ES-I3 (cell line): Measurements from ENCODE around the gene MRPL46.
"Not testable (repeated sequence)": the region's sequence is repeated elsewhere in the genome, so short reads cannot be mapped to it uniquely, and the experiment has no call there.

ENCODE experiments used
- H3K36me3 ChIP-seq: 2 replicates; pipeline ENCODE4 v1.6.1; 2013; ENCODE audit warnings: mild to moderate bottlenecking, low read length, control low read depth, moderate library complexity; ENCODE audit not compliant: insufficient read depth
- H3K4me1 ChIP-seq: 2 replicates; pipeline ENCODE4 v1.6.1; 2013; ENCODE audit warnings: mild to moderate bottlenecking, control low read depth, low read length; ENCODE audit not compliant: insufficient read depth
- H3K9ac ChIP-seq: 2 replicates; pipeline ENCODE4 v1.6.1; 2013; ENCODE audit warnings: low read depth, mild to moderate bottlenecking, low read length, moderate library complexity
- H3K9me3 ChIP-seq: 2 replicates; pipeline ENCODE4 v1.6.1; 2013; ENCODE audit warnings: mild to moderate bottlenecking, low read length, moderate library complexity; ENCODE audit not compliant: control insufficient read depth, insufficient read depth

Gene MRPL46

DNA sequence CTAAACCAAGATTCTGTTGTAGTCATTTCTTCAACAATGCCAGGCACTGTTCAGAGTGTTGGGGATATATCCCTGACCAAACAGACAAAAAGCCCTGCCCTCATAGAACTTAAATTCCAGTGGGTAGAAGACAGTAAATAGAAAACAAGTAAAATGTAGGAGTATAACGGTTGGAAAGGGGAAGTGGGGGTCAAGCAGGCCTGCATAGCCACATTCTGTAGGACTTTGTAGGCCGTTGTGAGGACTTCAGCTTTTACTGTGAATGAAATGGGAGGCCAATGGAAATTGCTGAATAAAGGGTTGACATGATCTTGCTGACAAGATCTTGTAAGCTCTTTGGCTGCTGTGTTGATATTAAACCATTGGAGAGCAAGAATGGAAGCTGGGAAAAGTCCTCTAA, 2.1 kb upstream of the MRPL46 start:
- H3K36me3 ChIP-seq = peaks cover 5% of the 10 kb centered on the region
- no peaks in the 10 kb centered on the region for H3K9me3 ChIP-seq
- H3K9ac ChIP-seq = no peak overlapping the region
- H3K4me1 ChIP-seq = no peaks in the 10 kb centered on the region

DNA sequence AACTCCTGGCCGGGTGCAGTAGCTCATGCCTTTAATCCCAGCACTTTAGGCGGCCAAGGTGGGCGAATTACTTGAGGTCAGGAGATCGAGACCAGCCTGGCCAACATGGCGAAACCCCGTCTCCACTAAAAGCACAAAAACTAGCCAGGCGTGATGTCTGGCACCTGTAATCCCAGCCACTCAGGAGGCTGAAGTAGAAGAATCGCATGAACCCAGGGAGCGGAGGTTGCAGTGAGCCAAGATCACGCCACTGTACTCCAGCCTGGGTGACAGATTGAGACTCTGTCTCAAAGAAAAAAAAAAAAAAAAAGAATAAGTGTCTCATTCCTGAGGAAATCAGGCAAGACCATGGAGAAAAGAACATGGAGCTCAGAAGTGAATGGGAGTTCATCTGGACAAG, 1.5 kb upstream of the MRPL46 start:
- H3K36me3 ChIP-seq = peaks cover 11% of the 10 kb centered on the region
- not testable (repeated sequence) for H3K9ac ChIP-seq, H3K9me3 ChIP-seq, H3K4me1 ChIP-seq

DNA sequence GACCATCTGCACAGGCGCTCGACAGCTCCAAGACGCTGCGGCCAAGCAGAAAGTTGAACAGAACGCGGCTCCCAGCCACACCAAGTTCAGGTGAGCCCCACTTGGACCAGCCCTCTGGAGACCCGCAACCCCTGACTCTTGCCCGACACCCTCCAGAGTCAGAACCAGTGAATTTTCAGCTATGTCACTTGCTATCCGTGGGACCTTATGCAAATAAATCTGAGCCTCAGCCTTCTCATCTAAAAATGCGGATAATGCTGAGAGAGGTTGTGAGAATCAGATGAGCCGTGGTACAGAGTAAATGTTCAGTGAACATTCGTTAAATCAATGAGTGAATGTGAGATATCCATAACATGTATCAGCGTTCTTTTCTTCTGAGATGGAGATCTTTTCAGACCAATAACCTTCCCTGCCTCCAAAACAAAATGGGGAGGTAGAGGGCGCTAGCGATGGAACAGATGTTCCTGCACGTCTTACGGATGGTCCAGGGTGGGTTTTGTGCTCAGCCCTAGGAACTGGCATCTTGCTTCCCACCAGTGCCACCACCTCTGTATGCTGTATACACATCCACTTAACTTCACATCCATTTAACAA, 844 bp upstream of the MRPL46 start:
- Histone ChIP-seq H3K4me1 (no peaks in the 10 kb centered on the region), H3K36me3 (peaks cover 16% of the 10 kb centered on the region), H3K9ac (peak overlapping the region; percentile 74), H3K9me3 (no peaks in the 10 kb centered on the region)

DNA sequence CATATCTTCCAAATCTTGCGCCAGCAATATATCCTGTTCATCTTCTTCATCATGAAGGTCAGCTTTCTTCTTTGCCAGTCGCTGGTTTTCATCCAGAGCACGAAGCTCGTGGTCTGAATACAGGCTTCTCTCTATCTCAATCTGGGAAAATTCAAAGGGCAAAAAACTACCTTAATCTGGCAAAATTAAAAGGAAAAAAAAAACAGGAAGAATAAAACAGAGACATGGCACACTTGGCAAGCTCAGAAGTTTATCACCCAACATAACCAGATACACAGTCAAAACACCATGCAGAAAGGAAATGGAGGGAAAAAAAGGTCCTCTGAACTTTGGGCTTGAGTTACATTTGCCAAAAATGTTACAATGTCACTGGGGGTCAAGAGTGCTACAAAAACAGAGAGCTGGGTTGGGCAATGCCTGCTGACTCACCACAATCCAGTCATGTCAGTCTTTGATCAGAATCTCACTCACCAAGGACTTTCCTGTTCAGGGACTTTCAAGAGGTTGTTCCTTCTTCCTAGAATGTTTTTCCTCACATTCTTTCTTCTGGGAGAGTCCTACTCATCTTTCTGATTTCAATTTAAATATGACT, 1.5 kb downstream of the MRPL46 start:
- H3K36me3 ChIP-seq = peaks cover 22% of the 10 kb centered on the region
- no peak overlapping the region for H3K9ac ChIP-seq
- no peaks in the 10 kb centered on the region for H3K4me1 ChIP-seq
- H3K9me3 ChIP-seq = no peaks in the 10 kb centered on the region

DNA sequence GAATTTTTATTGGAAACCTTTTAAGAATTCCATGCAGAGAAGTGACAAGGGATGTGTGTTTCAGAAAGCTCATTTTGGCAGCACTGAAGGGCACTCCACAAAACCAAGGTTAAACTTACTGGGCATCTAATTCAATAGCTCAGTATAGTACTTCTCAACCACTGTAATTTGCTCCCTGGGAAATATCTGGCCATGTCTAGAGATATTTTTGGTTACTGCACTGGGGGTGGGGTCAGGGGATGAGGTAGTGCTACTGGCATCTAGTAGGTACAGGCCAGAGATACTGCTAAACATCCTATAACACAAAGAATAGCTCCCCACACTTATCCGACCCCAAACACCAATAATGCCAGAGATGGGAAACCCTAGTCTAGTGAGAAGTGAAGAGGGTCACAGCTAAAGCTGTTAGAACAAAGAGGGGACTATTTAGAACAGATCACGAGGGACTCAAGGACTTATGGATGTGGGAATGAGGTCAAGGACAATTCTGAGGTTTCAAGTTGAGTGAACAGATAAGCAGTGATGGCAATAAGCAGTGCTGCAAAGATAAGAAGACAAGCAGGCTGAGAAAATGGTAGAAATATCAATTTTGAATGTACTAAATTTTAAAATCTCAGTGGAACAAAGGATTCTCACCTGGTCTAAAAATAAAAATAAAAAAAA, 3.2 kb downstream of the MRPL46 start:
- Histone ChIP-seq H3K36me3 (peaks cover 32% of the 10 kb centered on the region), H3K9ac (no peak overlapping the region), H3K4me1 (no peaks in the 10 kb centered on the region), H3K9me3 (no peaks in the 10 kb centered on the region)

DNA sequence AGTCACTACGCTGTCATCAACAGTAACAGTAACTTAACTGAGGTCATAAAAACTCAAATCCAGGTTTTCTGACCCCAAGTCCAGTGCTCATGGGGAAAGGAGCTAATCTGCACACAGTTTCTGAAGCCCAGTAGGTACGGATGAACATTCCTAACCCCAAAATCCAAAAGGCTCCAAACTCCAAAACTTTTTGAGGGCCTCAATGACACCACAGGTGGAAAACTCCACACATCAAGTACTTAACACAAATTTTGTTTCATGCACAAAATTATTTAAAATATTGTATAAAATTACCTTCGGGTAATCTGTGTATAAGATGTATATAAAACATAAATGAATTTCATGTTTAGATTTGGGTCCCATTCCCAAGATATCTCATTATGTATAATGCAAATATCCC, 10.5 kb downstream of the MRPL46 start:
- Histone ChIP-seq H3K9me3 (no peaks in the 10 kb centered on the region; the same call in 1 of the 2 replicates), H3K36me3 (peaks cover 10% of the 10 kb centered on the region), H3K9ac (no peak overlapping the region), H3K4me1 (0 out of 2 replicates have a peak, but pooled peaks cover 4% of the 10 kb centered on the region)

DNA sequence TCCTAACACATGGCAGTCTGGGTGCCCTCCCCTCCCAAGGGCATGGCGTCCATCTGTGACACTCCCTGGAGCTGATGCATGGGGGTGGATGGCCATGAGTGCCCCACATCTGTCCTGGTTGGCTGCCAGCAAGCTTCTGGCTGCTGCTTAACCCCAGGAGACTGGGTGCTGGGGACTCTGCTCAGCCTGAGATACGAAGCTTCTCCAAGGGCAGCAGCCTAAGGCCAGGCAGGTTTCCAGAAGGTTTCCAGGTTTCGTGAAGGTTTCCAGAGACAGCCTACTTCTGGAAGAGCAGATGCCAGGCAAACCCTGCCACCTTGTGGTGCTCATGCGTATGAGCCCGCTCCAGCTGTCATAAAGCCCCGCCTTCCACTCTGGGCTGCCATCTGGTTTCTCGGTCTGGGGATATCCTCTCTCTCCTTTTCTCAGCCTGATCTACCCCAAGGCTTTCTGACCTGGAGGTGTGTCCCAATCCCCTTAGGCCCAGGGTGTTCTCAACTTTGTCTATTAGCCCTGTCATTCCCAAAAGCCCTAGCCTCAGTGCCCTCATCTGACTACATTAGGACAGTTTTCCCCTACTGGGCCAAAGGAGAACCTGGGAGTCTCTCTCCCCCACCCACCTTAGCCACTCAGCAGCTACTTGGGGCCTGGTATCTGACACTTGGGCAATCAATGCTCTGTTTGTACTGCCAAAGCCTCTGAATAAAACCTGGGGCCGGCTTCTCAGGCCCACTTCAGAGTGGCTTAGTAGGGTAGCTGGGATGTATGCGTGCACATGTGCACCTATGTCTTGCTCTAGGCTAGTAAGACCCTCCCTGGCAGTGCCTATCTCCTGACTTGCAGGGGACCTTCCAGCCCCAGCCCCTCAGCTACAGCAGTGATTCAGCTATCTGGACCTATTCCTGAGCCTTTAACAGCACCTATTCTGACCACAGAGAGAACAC, 12.0 kb downstream of the MRPL46 start:
- Histone ChIP-seq H3K9ac (no peak overlapping the region), H3K36me3 (peaks cover 10% of the 10 kb centered on the region), H3K4me1 (0 out of 2 replicates have a peak, but pooled peaks cover 4% of the 10 kb centered on the region), H3K9me3 (no peaks in the 10 kb centered on the region; the same call in 1 of the 2 replicates)

DNA sequence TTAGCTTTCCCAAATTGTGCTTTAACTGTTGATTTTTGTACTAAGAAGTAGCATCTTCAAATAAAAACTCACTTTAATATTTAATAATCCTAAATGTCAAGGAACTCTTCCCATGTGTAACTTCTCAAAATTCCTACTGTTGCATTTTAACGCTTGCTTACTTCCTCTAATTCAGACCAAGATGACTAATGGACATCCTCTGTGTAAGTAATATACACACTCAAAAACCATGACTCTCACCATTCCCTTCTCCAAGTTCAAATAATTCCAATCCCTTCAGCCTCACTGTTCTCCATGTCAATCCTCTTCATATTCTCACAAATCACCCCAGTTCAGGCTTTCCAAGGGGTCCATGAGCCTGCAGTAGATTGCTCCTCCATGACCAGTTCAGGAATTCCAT, 13.0 kb downstream of the MRPL46 start:
- peaks cover 1% of the 10 kb centered on the region for H3K36me3 ChIP-seq
- no peaks in the 10 kb centered on the region; the same call in 1 of the 2 replicates for H3K9me3 ChIP-seq
- no peak overlapping the region for H3K9ac ChIP-seq
- H3K4me1 ChIP-seq = 0 out of 2 replicates have a peak, but pooled peaks cover 4% of the 10 kb centered on the region

DNA sequence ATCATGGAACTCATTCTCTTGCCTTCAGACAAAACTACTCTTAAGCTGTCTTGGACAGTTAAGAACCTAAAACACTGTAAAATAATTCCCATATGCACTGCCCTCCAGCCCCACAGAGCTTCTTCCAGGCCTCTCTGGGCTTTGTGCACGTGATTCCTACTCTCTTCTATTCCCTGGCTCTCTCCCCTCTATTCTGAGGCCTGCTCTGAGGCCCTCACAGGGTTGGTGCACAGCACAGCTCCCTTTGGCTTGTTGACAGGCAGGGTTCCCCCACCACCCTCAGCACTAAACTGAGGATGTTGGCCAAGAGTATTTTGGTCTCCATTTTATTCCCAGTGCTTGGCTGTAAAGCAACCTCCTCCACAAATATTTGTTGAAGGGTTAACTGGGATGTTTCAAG, 13.5 kb downstream of the MRPL46 start:
- Histone ChIP-seq H3K36me3 (no peaks in the 10 kb centered on the region; the same call in 1 of the 2 replicates), H3K9me3 (no peaks in the 10 kb centered on the region; the same call in 1 of the 2 replicates), H3K4me1 (0 out of 2 replicates have a peak, but pooled peaks cover 4% of the 10 kb centered on the region), H3K9ac (no peak overlapping the region)

DNA sequence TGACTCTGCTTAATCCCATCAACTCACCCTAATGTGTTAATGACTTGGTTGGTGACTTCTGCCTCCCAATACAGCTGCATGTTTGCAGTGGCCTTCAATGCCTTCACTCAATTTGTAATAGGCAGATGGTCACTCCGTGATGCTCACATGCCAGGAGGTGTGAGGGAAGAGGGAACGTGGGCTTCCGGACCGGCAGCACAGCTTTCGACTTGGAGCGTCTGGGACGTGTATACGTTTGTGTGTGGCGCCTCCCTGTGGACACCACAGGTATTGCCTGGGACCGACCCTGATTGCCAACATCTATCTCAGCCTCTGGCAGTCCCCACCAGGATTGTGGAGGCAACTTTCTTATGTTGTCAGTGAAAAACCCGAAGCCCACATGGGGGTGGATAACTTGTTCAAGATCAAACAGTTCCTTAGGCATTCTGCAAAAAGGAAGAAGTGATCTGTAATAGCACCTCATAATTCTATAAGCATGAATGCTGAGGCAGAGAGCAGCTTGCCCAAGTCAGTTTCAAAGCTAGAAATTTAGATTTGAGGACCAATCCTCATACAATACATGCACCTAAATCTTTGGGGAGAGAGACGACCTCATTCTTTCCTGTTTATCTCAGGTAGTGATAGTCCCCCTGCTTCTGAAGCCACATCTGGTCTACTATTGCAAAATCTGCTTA, 16.9 kb downstream of the MRPL46 start:
- Histone ChIP-seq H3K4me1 (0 out of 2 replicates have a peak, but pooled peaks cover 4% of the 10 kb centered on the region), H3K36me3 (no peaks in the 10 kb centered on the region), H3K9ac (no peak overlapping the region), H3K9me3 (no peaks in the 10 kb centered on the region; the same call in 1 of the 2 replicates)

DNA sequence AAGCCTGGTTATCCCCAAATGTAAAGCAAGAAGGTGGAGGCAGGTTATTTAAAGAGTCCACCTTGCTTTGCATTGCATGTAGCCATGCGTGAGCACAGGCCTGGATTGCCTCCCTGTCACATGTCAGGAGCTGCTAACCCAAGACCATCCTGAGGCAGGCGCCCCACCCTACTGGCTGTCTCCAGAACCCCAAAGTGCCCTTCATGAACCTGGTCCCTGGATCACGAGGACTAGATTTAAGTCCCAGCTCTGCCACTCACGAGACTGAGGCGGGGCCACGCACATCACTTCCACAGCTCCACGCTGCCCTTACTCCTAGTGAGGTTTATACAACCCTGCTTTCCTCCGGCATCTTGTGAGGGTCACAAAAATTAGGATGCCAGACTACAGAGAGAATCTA, 17.6 kb downstream of the MRPL46 start:
- H3K9ac ChIP-seq = no peak overlapping the region
- no peaks in the 10 kb centered on the region for H3K36me3 ChIP-seq
- H3K9me3 ChIP-seq = no peaks in the 10 kb centered on the region; the same call in 1 of the 2 replicates
- H3K4me1 ChIP-seq = 0 out of 2 replicates have a peak, but pooled peaks cover under 1% of the 10 kb centered on the region

DNA sequence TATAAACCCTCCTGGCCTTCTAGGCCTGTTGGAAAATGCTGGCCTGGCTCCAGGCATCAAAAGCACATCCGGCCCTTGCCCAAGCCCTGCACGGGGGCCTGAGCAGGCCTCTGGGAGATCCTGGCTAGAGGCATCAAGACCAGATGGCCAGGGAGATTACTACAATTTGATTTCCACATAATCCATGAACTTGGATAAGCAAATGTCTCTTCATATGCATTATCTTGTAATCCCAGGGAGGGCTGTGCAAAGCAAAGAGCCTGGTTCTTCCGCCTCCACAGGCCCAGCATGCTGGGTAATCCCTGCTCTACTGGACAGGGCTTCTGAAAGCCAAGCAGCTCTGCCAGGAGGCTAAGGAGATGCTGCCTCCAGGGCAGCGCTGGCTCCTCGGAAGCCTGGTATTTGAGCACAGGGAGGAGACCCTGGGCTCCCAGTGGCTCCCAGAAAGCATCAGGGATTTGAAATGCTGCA, 18.2 kb downstream of the MRPL46 start:
- H3K9ac ChIP-seq = no peak overlapping the region
- H3K9me3 ChIP-seq = no peaks in the 10 kb centered on the region; the same call in 1 of the 2 replicates
- no peaks in the 10 kb centered on the region for H3K36me3 ChIP-seq
- H3K4me1 ChIP-seq = no peaks in the 10 kb centered on the region

DNA sequence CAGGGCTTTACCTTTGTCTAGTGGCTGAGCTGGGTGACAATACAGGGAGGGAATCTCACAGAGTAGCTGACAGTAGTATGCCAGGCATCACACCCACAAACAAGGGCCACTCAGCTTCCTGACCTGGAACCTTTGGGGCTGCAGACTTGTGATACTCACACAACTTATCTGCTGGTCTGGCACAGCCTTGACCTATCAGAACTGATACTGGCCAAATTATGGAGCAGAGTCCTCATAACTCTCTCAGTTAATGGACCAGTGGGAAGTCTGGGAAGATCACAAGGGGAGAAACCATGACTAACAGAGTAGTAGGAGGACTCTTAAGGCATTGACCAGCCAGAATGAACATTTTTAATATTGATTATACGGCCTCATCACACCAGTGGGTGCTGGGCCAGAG, 19.4 kb downstream of the MRPL46 start:
- no peaks in the 10 kb centered on the region for H3K36me3 ChIP-seq
- H3K9me3 ChIP-seq = no peaks in the 10 kb centered on the region
- no peaks in the 10 kb centered on the region for H3K4me1 ChIP-seq
- no peak overlapping the region for H3K9ac ChIP-seq
